H9 (cell line): Measurements from ENCODE around the gene PDS5B. TPM values are rescaled to one million over a fixed set of nuclear protein-coding genes. Genes with fewer than 3 reads are reported as not detected.

Experiments
- DNase-seq: peaks from one replicate; pipeline ENCODE4 v3.0.0-alpha.2; 2017
- H2AFZ ChIP-seq: one replicate; pipeline ENCODE4 v1.6.1; 2013; ENCODE audit warnings: mild to moderate bottlenecking, low read length, control low read depth, moderate library complexity
- H2AK5ac ChIP-seq: 2 replicates; pipeline ENCODE4 v1.6.1; 2013; ENCODE audit warnings: low read length, control low read depth, mixed read lengths; ENCODE audit not compliant: insufficient read length
- H2BK120ac ChIP-seq: one replicate; pipeline ENCODE4 v1.6.1; 2013; ENCODE audit warnings: low read depth, mild to moderate bottlenecking, low read length, control low read depth, inconsistent platforms; ENCODE audit not compliant: poor library complexity, severe bottlenecking
- H2BK12ac ChIP-seq: 2 replicates; pipeline ENCODE4 v1.6.1; 2013; ENCODE audit warnings: low read length, control low read depth, mixed read lengths, low read depth; ENCODE audit not compliant: insufficient read length
- H2BK15ac ChIP-seq: 2 replicates; pipeline ENCODE4 v1.6.1; 2013; ENCODE audit warnings: low read depth, low read length, control low read depth
- H2BK20ac ChIP-seq: one replicate; pipeline ENCODE4 v1.6.1; 2013; ENCODE audit warnings: low read depth, mild to moderate bottlenecking, low read length, control low read depth, inconsistent platforms; ENCODE audit not compliant: poor library complexity, severe bottlenecking
- H2BK5ac ChIP-seq: 2 replicates; pipeline ENCODE4 v1.6.1; 2013; ENCODE audit warnings: low read length, control low read depth, mixed read lengths; ENCODE audit not compliant: insufficient read length
- H3K14ac ChIP-seq: 2 replicates; pipeline ENCODE4 v1.6.1; 2013; ENCODE audit warnings: low read length, control low read depth; ENCODE audit not compliant: insufficient read depth
- H3K18ac ChIP-seq: 2 replicates; pipeline ENCODE4 v1.6.1; 2013; ENCODE audit warnings: low read depth, mild to moderate bottlenecking, mixed read lengths, low read length, control low read depth; ENCODE audit not compliant: insufficient read length
- H3K23ac ChIP-seq: 2 replicates; pipeline ENCODE4 v1.6.1; 2013; ENCODE audit warnings: low read length, control low read depth, mixed read lengths, low read depth; ENCODE audit not compliant: insufficient read length
- H3K23me2 ChIP-seq: 2 replicates; pipeline ENCODE4 v1.6.1; 2013; ENCODE audit warnings: low read depth, mild to moderate bottlenecking, mixed read lengths, low read length, control low read depth; ENCODE audit not compliant: insufficient read length, poor library complexity, severe bottlenecking
- H3K27ac ChIP-seq: 2 replicates; pipeline ENCODE4 v1.5.1; 2013; ENCODE audit warnings: low read length, control low read depth, mixed read lengths, low read depth; ENCODE audit not compliant: insufficient read length
- H3K27me3 ChIP-seq: 2 replicates; pipeline ENCODE4 v1.6.1; 2013; ENCODE audit warnings: low read length, control low read depth, inconsistent platforms; ENCODE audit not compliant: insufficient read depth
- H3K4ac ChIP-seq: 2 replicates; pipeline ENCODE4 v1.6.1; 2013; ENCODE audit warnings: low read depth, mild to moderate bottlenecking, control low read depth, inconsistent platforms, low read length, moderate library complexity
- H3K4me1 ChIP-seq: 2 replicates; pipeline ENCODE4 v1.6.1; 2013; ENCODE audit warnings: low read length, control low read depth, inconsistent platforms; ENCODE audit not compliant: insufficient read depth
- H3K4me2 ChIP-seq: 2 replicates; pipeline ENCODE4 v1.6.1; 2013; ENCODE audit warnings: low read length, control low read depth, mixed read lengths; ENCODE audit not compliant: insufficient read length, insufficient read depth
- H3K56ac ChIP-seq: 2 replicates; pipeline ENCODE4 v1.6.1; 2013; ENCODE audit warnings: low read depth, mild to moderate bottlenecking, mixed read lengths, low read length, control low read depth; ENCODE audit not compliant: insufficient read length
- H3K79me1 ChIP-seq: 2 replicates; pipeline ENCODE4 v1.6.1; 2013; ENCODE audit warnings: low read depth, mild to moderate bottlenecking, moderate library complexity, low read length, control low read depth, inconsistent platforms; ENCODE audit not compliant: insufficient read depth, poor library complexity, severe bottlenecking
- H3K79me2 ChIP-seq: 2 replicates; pipeline ENCODE4 v1.6.1; 2013; ENCODE audit warnings: low read length, control low read depth, inconsistent platforms; ENCODE audit not compliant: insufficient read depth
- H3K9ac ChIP-seq: 2 replicates; pipeline ENCODE4 v1.6.1; 2013; ENCODE audit warnings: low read length, control low read depth, mixed read lengths; ENCODE audit not compliant: insufficient read length; ENCODE audit errors: extremely low read depth
- H3K9me3 ChIP-seq: one replicate; pipeline ENCODE4 v1.6.1; 2013; ENCODE audit warnings: low read depth, low read length, inconsistent platforms; ENCODE audit not compliant: control insufficient read depth
- H3T11ph ChIP-seq: one replicate; pipeline ENCODE4 v1.6.1; 2013; ENCODE audit warnings: mild to moderate bottlenecking, low read length, control low read depth, inconsistent platforms
- H4K20me1 ChIP-seq: one replicate; pipeline ENCODE4 v1.6.1; 2013; ENCODE audit not compliant: control insufficient read depth, insufficient read length, insufficient read depth
- H4K5ac ChIP-seq: 2 replicates; pipeline ENCODE4 v1.6.1; 2013; ENCODE audit warnings: low read depth, mild to moderate bottlenecking, mixed read lengths, low read length, control low read depth; ENCODE audit not compliant: insufficient read length
- H4K8ac ChIP-seq: replicated peaks from 2 replicates; pipeline ENCODE4 v1.6.1; 2013; ENCODE audit warnings: low read length, control low read depth, mixed read lengths, low read depth; ENCODE audit not compliant: insufficient read length
- H4K91ac ChIP-seq: 2 replicates; pipeline ENCODE4 v1.6.1; 2013; ENCODE audit warnings: low read depth, mild to moderate bottlenecking, moderate library complexity, mixed read lengths, low read length, control low read depth; ENCODE audit not compliant: insufficient read length
- H3K27ac Mint-ChIP-seq, 3 experiments: 2 replicates in 2 of 3; 3 replicates in 1 of 3; pipeline ENCODE4 v1.8.0; 2020 to 2021; ENCODE audit warnings: mixed read lengths in 3 of 3, mild to moderate bottlenecking in 1 of 3, moderate library complexity in 1 of 3
- H3K27me3 Mint-ChIP-seq: 2 replicates; pipeline ENCODE4 v1.8.0; 2021; ENCODE audit warnings: low read depth, mild to moderate bottlenecking, moderate library complexity, mixed read lengths
- H3K36me3 Mint-ChIP-seq, 3 experiments: 2 replicates in 2 of 3; 3 replicates in 1 of 3; pipeline ENCODE4 v1.8.0; 2020 to 2021; ENCODE audit warnings: low read depth in 3 of 3, mixed read lengths in 3 of 3; ENCODE audit not compliant: insufficient read depth in 1 of 3
- H3K4me1 Mint-ChIP-seq, 2 experiments: 2 replicates each; pipeline ENCODE4 v1.8.0; 2020; ENCODE audit warnings: mixed read lengths in 2 of 2
- H3K4me3 Mint-ChIP-seq, 2 experiments: 2 replicates in 1 of 2; 3 replicates in 1 of 2; pipeline ENCODE4 v1.8.0; 2020 to 2021; ENCODE audit warnings: mild to moderate bottlenecking in 2 of 2, mixed read lengths in 2 of 2, moderate library complexity in 1 of 2
- H3K9me3 Mint-ChIP-seq, 2 experiments: 2 replicates in 1 of 2; 3 replicates in 1 of 2; pipeline ENCODE4 v1.8.0; 2020; ENCODE audit warnings: mild to moderate bottlenecking in 2 of 2, mixed read lengths in 2 of 2, moderate library complexity in 1 of 2
- CTCF ChIP-seq: fragments of 200-600 bp; sonication (generic); conservative IDR thresholded peaks from 3 replicates; pipeline ENCODE4 v1.8.0; 2021; ENCODE audit warnings: antibody characterized with exemption, mild to moderate bottlenecking
- WGBS: extraction: QIAGEN DNeasy Blood & Tissue Kit; methylation state at CpG from one replicate; pipeline ENCODE4 v1.1.7; 2013; ENCODE audit warnings: missing lambda C conversion rate, low lambda C conversion rate, mixed read lengths; ENCODE audit not compliant: insufficient read length; ENCODE audit errors: extremely low coverage; 5-methylcytosine and 5-hydroxymethylcytosine counted together
- total RNA-seq: library from RNA; stranded (reverse); gene quantifications from 2 replicates; pipeline ENCODE4 v1.2.1, GENCODE V29; 2021

Gene PDS5B
- total RNA-seq, 1 experiment from 2014 or later, result 50.0 TPM

- Histone ChIP-seq H3K9me3 (no peaks in the 10 kb centered on the region), H3K4ac (no peak overlapping the region), H2BK20ac (no peak overlapping the region), H3K4me2 (no peak overlapping the region), H4K5ac (no peak overlapping the region), H3K79me1 (peaks cover 3% of the 10 kb centered on the region), H4K91ac (no peak overlapping the region), H2AK5ac (no peak overlapping the region), H4K8ac (no peak overlapping the region), H3K56ac (no peak overlapping the region), H3K14ac (no peak overlapping the region), H4K20me1 (no peaks in the 10 kb centered on the region), H3K18ac (no peak overlapping the region), H3K79me2 (peaks cover 43% of the 10 kb centered on the region; the same call in 1 of the 2 replicates), H3T11ph (no peak overlapping the region), H2BK5ac (no peak overlapping the region), H3K23ac (no peak overlapping the region), H2BK12ac (no peak overlapping the region), H3K27ac (no peak overlapping the region), H3K4me1 (no peaks in the 10 kb centered on the region), H2BK120ac (no peak overlapping the region), H2BK15ac (no peak overlapping the region), H2AFZ (no peak overlapping the region), H3K23me2 (no peaks in the 10 kb centered on the region), H3K27me3 (no peaks in the 10 kb centered on the region), H3K9ac (no peak overlapping the region)
- peak overlapping the region in 1 of 3 experiments; percentile 44; a peak in 1 of 7 replicates for H3K27ac Mint-ChIP-seq
- no peak overlapping the region for H3K4me3 Mint-ChIP-seq
- no peaks in the 10 kb centered on the region; a peak in 1 of 7 replicates for H3K36me3 Mint-ChIP-seq
- H3K4me1 Mint-ChIP-seq, result peaks cover 31 to 38% of the 10 kb centered on the region in 2 experiments
- no CpG with 5 or more reads among the region's 8 CpGs for WGBS
- TF ChIP-seq CTCF, result no peak
- no peak for DNase-seq
- H3K27me3 Mint-ChIP-seq, result no peaks in the 10 kb centered on the region
- no peaks in the 10 kb centered on the region for H3K9me3 Mint-ChIP-seq
Measured at GRCh38 chr13:32592082-32592481, 5.8 kb downstream of the PDS5B start.
